ENCODE measurements around the gene FLOT2.

GRCh38 chr17:28858801-28859355, 38.7 kb downstream of the FLOT2 start:
- TF ChIP-seq POLR2A (IDR thresholded peaks at IDR 0.05; ENCODE audit: low read depth) (no peak), CTCF (IDR thresholded peaks at IDR 0.05) (no peak), POLR2AphosphoS5 (IDR thresholded peaks at IDR 0.05) (no peak)
